A673 (cell line): ENCODE measurements around the gene TSHZ2. TPM values are rescaled to one million over a fixed set of nuclear protein-coding genes. Genes with fewer than 3 reads are reported as not detected.

Experiments used
- BruUV-seq: library from RNA; stranded (reverse); fragments of 400-500 nt; replicated peaks from 2 replicates; lab custom pipeline; 2021; lab: Mats Ljungman, UMichigan
- CTCF ChIA-PET: fragments of 300-600 bp; sonication (Branson Sonifier 250); formaldehyde crosslinking; loops from one replicate; lab custom pipeline; 2022; ENCODE audit warnings: antibody characterized with exemption; lab: Charles Lee
- POLR2A ChIA-PET: fragments of 300-600 bp; sonication (Branson Sonifier 250); formaldehyde crosslinking; loops from one replicate; lab custom pipeline; 2022; ENCODE audit warnings: antibody characterized with exemption; ENCODE audit not compliant: low non-redundant PET; lab: Charles Lee
- DNase-seq: peaks from one replicate; pipeline ENCODE4 v3.0.0-alpha.2; 2015; ENCODE audit warnings: low spot score
- H3K27ac ChIP-seq: fragments of 200-600 bp; sonication (generic); 2 replicates; pipeline ENCODE4 v1.5.1; 2016; ENCODE audit warnings: mixed run types, low read depth, mild to moderate bottlenecking, mixed read lengths, antibody characterized with exemption, low read length; ENCODE audit not compliant: poor library complexity, severe bottlenecking
- H3K27me3 ChIP-seq: fragments of 200-600 bp; sonication (generic); replicated peaks from 2 replicates; pipeline ENCODE4 v1.6.1; 2017; ENCODE audit warnings: mixed run types, low read depth, mild to moderate bottlenecking, mixed read lengths, antibody characterized with exemption, low read length; ENCODE audit not compliant: insufficient read depth, poor library complexity
- H3K36me3 ChIP-seq: fragments of 200-600 bp; sonication (generic); 2 replicates; pipeline ENCODE4 v1.6.1; 2016; ENCODE audit warnings: mixed run types, mild to moderate bottlenecking, mixed read lengths, antibody characterized with exemption, low read length; ENCODE audit not compliant: insufficient read depth, poor library complexity, severe bottlenecking
- H3K4me1 ChIP-seq: fragments of 200-600 bp; sonication (generic); 2 replicates; pipeline ENCODE4 v1.6.1; 2017; ENCODE audit warnings: mixed run types, mild to moderate bottlenecking, mixed read lengths, antibody characterized with exemption, low read length; ENCODE audit not compliant: insufficient read depth, poor library complexity, severe bottlenecking
- H3K4me3 ChIP-seq: fragments of 200-600 bp; sonication (generic); 2 replicates; pipeline ENCODE4 v1.5.1; 2016; ENCODE audit warnings: low read depth, mixed run types, mild to moderate bottlenecking, mixed read lengths, low read length; ENCODE audit not compliant: poor library complexity, severe bottlenecking
- H3K9me3 ChIP-seq: fragments of 200-600 bp; sonication (generic); 2 replicates; pipeline ENCODE4 v1.6.1; 2016; ENCODE audit warnings: mixed run types, low read depth, mild to moderate bottlenecking, mixed read lengths, antibody characterized with exemption, low read length; ENCODE audit not compliant: poor library complexity, severe bottlenecking
- CTCF ChIP-seq: fragments of 300-800, 200-600 bp; sonication (generic); conservative IDR thresholded peaks from 2 replicates; pipeline ENCODE4 v1.5.1; 2017; ENCODE audit warnings: low read depth, mild to moderate bottlenecking, antibody characterized with exemption, low read length, moderate library complexity, mixed read lengths
- EZH2 ChIP-seq: fragments of 200-600 bp; sonication (generic); IDR thresholded peaks from 2 replicates; pipeline ENCODE4 v1.6.1; 2017; ENCODE audit warnings: borderline replicate concordance, low read depth, mild to moderate bottlenecking, mixed read lengths, antibody characterized with exemption, low read length; ENCODE audit not compliant: poor library complexity, severe bottlenecking
- intact Hi-C: fragments of 100-400 bp; cut with micrococcal nuclease; formaldehyde crosslinking; loops from one replicate; pipeline ENCODE4 v1.10.0; 2022; ENCODE audit not compliant: unreplicated experiment
- total RNA-seq: library from RNA; stranded (reverse); gene quantifications from 2 replicates; pipeline ENCODE4 v1.2.3, GENCODE V29; 2021

The TSHZ2 gene
- total RNA-seq, 1 experiment from 2014 or later = 4.1 TPM

- BruUV-seq = no TSS peak
- CTCF ChIA-PET = no interaction called here
These were observed 3.8 kb downstream of the TSHZ2 start for GRCh38 chr20:52975803-52976531.

GRCh38 chr20:52978851-52979250 lies 6.7 kb downstream of the TSHZ2 start:
- POLR2A ChIA-PET = no interaction called here
- Histone ChIP-seq H3K9me3 (no peaks in the 10 kb centered on the region), H3K27me3 (no peaks in the 10 kb centered on the region), H3K4me1 (peaks cover 5% of the 10 kb centered on the region), H3K27ac (no peak overlapping the region), H3K4me3 (no peak overlapping the region), H3K36me3 (no peaks in the 10 kb centered on the region)
- intact Hi-C loops = no loop called here
- DNase-seq = no peak
- no TSS peak for BruUV-seq
- no peak for TF ChIP-seq CTCF
- TF ChIP-seq EZH2 = no peak
- CTCF ChIA-PET = no interaction called here

More at GRCh38 chr20:52975803-52976531, 3.8 kb downstream of the TSHZ2 start:
- POLR2A ChIA-PET = interaction anchor here (0.6 kb wide), 1 partner anchor 21 kb away, joined by 5 read pairs; no protein-coding TSS in a partner anchor
- Histone ChIP-seq H3K9me3 (no peaks in the 10 kb centered on the region), H3K4me3 (no peak overlapping the region), H3K36me3 (no peaks in the 10 kb centered on the region), H3K4me1 (peaks cover 12% of the 10 kb centered on the region), H3K27ac (no peak overlapping the region), H3K27me3 (no peaks in the 10 kb centered on the region)
- TF ChIP-seq EZH2 (no peak), CTCF (no peak)
- no peak for DNase-seq
- intact Hi-C loops = no loop called here

- no peaks in the 10 kb centered on the region for H3K9me3 ChIP-seq
- CTCF ChIA-PET = no interaction called here
- no peaks in the 10 kb centered on the region for H3K27me3 ChIP-seq
- intact Hi-C loops = no loop called here
- H3K27ac ChIP-seq = no peak overlapping the region
- no peak for TF ChIP-seq EZH2
- no peak for TF ChIP-seq CTCF
- no peak overlapping the region for H3K4me3 ChIP-seq
- POLR2A ChIA-PET = no interaction called here
- BruUV-seq = no TSS peak
- DNase-seq = no peak
- H3K4me1 ChIP-seq = no peaks in the 10 kb centered on the region
- no peaks in the 10 kb centered on the region for H3K36me3 ChIP-seq
These were observed 8.9 kb downstream of the TSHZ2 start for GRCh38 chr20:52981051-52981450.
